Iris pigment epithelial cell (primary cell): Measurements from ENCODE around the gene MAD1L1.
"Not testable (repeated sequence)": the region's sequence is repeated elsewhere in the genome, so short reads cannot be mapped to it uniquely, and the experiment has no call there.

ENCODE experiments used
- DNase-seq: peaks from one replicate; pipeline ENCODE4 v3.0.0-alpha.2; 2011; ENCODE audit warnings: low read depth

MAD1L1 gene

DNA sequence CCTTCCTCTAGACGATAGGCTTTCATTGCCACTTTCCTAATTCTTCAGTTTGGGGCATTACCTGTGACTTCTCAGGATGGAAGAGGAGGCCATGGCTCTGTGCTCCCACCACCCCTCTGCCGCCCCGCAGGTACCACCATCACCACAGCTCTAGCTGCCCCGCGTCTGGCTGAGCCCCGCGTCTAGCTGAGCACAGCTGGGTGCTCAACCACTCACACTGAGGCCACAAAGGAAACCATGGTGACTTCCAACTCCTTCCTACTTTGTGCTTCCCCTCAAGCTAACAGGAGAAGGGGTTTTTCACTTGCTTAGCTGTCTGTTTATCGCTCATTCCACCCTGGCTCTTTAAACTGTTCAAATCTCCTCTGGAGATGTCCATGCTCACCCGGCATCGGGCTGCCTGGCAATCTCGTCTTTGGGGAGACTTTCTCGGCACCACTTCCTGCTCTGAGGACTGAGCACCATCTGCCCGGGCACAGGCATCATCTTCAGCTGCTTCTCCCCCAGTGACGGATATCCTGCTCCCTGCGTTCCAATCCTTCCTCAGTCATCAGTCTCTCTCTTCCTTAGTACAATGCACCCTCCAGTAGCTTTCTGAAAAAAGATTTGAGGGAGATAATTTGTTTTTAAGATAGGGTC, 59.4 kb downstream of the MAD1L1 start:
- DNase-seq, result no peak

GRCh38 chr7:2172311-2173188, 60.2 kb downstream of the MAD1L1 start:
- peak; percentile 94 for DNase-seq

DNA sequence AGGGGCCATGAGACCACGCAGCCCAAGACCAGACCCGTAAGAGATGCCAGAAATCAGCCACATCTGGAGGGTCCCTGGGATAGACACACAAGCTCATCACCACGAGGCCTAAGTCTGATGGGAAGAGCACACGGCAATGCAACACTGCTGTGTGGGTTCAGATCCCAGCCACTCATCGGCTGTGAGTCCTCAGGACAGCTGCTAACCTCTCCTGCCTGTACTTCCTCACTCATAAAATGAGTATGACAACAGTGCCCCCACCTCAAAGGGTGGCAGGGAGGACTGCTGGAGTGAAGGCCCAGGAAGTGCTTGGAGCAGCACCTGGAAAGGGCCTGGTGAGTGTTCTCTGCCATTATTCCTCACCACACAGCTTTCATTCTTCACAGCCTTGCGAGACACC, 60.9 kb downstream of the MAD1L1 start:
- no peak for DNase-seq

- no peak for DNase-seq
Measured at GRCh38 chr7:2170576-2171521, 61.9 kb downstream of the MAD1L1 start.

DNA sequence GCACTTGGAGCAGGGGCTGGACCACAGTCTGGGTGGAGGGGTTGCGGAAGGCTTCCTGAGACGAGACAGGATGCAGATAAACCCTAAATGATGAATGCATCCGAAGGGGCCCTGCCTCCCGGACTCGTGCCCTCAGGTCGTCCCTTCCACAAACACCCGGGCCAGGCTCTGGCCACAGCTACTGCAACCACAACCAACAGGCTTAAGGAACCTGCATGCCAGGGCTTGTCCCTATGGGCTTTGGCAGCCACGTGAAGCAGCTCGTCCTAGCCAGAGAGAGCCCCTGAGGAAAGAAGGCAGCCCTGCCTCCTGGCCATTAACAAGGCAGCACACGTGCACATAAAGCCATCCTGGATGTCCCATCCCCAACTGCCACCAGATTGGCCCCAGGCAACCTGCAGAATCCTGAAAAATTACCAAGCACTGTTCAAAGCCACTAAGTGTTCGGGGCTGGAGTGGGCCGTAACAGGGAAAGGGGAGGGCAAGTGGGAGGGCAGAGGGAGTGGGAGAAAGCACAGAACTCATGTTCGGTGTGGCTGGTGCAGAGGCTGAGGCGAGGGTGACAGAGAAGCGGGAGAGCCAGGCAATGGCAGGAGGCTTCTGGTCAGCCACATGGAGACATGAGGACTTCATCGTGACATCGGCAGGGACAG, 62.7 kb downstream of the MAD1L1 start:
- DNase-seq, result no peak

DNA sequence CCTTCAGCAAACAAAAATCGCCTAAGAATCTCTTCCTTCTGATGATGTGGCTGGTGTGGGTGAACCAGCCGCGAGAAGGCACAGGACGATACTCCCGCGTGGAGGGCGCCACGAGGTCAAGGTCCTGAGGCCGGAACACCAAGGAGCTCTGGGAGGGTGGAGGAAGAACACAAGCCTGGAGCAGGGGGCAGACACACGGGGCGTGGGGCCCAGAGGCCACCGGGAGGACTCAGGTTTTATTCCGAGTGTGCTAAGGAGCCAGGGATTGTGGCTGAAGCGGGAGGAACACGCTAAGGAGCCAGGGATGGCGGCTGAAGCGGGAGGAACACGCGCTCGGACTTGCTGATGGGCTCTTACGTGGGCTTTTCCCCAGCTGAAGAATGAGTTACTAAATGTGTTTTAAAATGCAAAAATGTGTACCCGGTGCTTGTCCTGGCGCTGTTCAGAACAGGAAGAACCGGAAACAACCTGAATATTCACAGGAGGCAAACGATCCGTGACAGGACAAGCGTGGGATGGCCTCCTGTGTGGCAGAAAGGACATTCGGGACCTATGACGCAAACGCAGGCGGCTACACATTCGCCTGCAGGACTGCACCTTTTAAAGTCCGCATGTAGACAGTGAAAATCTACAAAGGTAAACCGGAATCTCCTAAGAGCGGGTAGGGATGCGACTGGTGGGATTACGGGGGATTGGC, 64.0 kb downstream of the MAD1L1 start:
- DNase-seq, result no peak

- no peak for DNase-seq
Measured at GRCh38 chr7:2166625-2167280, 66.0 kb downstream of the MAD1L1 start.

GRCh38 chr7:2165610-2166594, 66.8 kb downstream of the MAD1L1 start:
- no peak for DNase-seq

DNA sequence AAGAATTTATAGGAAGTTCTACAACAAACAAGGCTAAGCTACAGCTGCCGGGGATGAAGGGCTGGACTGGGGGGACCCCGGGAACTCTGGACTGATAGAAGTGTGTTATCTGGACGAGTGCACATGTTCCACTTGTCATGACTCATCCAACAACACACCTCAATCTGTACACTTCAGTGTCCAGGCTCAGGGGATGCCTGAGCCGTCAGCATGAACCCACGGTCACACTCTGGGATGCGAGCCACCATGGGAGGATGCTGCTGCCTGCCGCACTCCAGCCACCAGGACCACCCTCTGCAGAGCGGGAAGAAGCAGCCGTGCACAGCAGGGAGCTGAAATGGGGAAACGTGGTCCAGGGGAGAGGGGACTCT, 67.5 kb downstream of the MAD1L1 start:
- DNase-seq, result no peak

- DNase-seq, result no peak
Measured at GRCh38 chr7:2164646-2165045, 68.1 kb downstream of the MAD1L1 start.

GRCh38 chr7:2163600-2164555, 68.9 kb downstream of the MAD1L1 start:
- DNase-seq, result no peak

- no peak for DNase-seq
Measured at GRCh38 chr7:2162959-2163358, 69.8 kb downstream of the MAD1L1 start.

DNA sequence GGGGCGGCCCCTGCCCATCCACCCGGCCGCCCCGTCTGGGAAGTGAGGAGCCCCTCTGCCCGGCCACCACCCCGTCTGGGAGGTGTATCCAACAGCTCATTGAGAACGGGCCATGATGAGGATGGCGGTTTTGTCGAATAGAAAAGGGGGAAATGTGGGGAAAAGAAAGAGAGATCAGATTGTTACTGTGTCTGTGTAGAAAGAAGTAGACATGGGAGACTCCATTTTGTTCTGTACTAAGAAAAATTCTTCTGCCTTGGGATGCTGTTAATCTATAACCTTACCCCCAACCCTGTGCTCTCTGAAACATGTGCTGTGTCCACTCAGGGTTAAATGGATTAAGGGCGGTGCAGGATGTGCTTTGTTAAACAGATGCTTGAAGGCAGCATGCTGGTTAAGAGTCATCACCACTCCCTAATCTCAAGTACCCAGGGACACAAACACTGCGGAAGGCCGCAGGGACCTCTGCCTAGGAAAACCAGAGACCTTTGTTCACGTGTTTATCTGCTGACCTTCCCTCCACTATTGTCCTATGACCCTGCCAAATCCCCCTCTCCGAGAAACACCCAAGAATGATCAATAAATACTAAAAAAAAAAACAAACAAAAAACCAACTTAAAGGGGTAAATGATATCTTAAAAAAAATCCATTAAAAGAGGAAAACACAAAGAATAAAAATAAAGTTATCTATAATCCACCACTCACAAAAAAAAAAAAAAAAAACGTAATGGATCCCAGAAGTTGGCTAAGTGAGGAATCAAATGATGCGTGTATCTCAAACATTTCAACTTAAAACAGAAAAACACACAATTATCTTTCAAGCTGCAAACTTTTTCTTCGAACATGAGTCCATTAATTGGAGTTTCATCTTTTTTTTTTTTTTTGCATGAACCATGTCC, 70.5 kb downstream of the MAD1L1 start:
- not testable (repeated sequence) for DNase-seq

DNA sequence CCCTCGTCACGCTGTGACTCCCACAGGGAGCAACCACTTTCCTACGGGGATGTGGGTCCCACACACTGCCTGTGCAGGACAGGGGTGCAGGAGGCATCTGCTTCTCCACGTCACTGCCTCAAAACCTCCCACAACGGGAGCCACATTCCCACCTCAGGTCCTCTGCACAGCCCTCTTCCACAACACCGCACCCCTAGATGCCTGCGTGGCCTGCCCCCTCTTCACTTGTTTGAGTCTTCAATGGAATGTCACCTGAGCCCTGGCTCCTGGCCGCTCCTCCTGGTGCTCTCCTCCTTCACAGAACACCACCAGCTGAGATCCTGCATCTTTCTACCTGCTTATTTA, 73.6 kb downstream of the MAD1L1 start:
- no peak for DNase-seq

- no peak for DNase-seq
Measured at GRCh38 chr7:2158331-2159175, 74.2 kb downstream of the MAD1L1 start.

- DNase-seq, result peak; percentile 97
Measured at GRCh38 chr7:2157473-2158279, 75.1 kb downstream of the MAD1L1 start.
